IgD-negative memory B cell (primary cell): Measurements from ENCODE around the gene MAP3K5. TPM values are rescaled to one million over a fixed set of nuclear protein-coding genes. Genes with fewer than 3 reads are reported as not detected.

ENCODE experiments used
- H3K27ac Mint-ChIP-seq, 3 donors: one replicate each; pipeline ENCODE4 v1.8.0; 2020 to 2022; ENCODE audit warnings: mild to moderate bottlenecking in 3 of 3, mixed read lengths in 3 of 3, moderate library complexity in 1 of 3
- H3K27me3 Mint-ChIP-seq: one replicate; pipeline ENCODE4 v1.8.0; 2021; ENCODE audit warnings: mixed read lengths
- H3K36me3 Mint-ChIP-seq: one replicate; pipeline ENCODE4 v1.8.0; 2020; ENCODE audit warnings: mild to moderate bottlenecking, mixed read lengths
- H3K4me1 Mint-ChIP-seq, 3 donors: one replicate each; pipeline ENCODE4 v1.8.0; 2020 to 2022; ENCODE audit warnings: mixed read lengths in 3 of 3, mild to moderate bottlenecking in 1 of 3
- H3K4me3 Mint-ChIP-seq, 4 donors: one replicate each; pipeline ENCODE4 v1.8.0; 2020 to 2022; ENCODE audit warnings: mild to moderate bottlenecking in 4 of 4, mixed read lengths in 4 of 4, moderate library complexity in 3 of 4
- H3K9me3 Mint-ChIP-seq, 3 donors: one replicate each; pipeline ENCODE4 v1.8.0; 2020 to 2021; ENCODE audit warnings: mixed read lengths in 3 of 3, mild to moderate bottlenecking in 1 of 3
- polyA plus RNA-seq: library from polyadenylated mRNA; unstranded; fragments of 300-500 nt; fragmentation: Illumina TruSeq; gene quantifications from one replicate; pipeline ENCODE4 v1.2.3, GENCODE V29; 2021

The MAP3K5 gene
- polyA plus RNA-seq, 1 donor from 2014 or later = 6.0 TPM

DNA sequence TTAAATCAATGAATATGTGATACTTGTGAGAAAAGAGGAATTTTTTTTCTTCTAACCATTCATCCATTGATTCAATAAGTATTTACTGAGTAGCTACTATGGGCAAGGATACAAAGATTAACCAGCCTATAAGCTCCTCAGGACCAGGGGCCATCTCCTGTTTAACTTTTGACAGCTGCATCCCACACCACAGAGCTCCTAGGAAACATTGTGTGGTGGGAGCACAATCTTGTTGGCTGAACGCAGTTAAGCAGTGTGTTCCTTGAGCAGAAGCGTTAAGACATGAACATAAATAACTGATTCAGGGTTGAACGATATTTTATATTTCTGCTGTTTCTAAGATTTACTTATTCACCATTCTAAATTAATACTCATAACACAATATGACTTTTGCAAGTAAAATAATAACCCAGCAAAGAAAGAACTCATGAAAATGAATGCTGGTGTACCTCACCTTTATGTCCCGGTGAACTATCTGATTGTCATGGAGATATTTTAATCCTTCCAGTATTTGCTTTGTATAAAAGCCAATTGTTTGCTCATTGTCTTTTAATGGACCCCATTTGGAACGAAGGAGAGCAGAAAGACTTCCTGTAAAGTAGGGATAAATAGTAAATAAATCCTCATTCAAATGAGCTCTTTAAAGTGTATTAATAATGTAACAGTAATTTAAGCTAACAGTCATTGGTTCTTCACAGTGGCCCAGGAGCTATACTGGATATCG is 179.4 kb downstream of the MAP3K5 start:
- Mint-ChIP-seq H3K9me3 (no peaks in the 10 kb centered on the region), H3K36me3 (peaks cover 26% of the 10 kb centered on the region), H3K27ac (no peak overlapping the region)

DNA sequence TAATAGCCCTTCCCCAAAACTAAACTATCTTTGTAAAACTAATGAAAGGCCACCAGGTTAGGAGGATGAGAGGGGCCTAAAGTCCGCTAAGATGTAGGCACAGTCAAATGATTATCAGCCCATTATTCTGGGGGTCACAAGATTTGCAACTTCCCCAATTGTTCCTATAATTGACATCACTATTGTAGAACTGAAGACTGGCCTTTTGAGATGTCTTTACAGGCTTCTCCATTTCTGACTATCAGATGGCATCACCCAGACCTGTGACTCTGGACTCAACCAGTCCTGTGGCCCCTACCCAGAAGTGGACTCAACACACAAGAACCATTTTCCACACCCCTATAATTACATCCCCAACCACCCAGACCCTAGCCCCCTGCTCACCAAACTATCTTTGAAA is 180.5 kb downstream of the MAP3K5 start:
- H3K27ac Mint-ChIP-seq = no peak overlapping the region
- H3K27me3 Mint-ChIP-seq = no peaks in the 10 kb centered on the region
- peaks cover 24% of the 10 kb centered on the region for H3K36me3 Mint-ChIP-seq
- H3K4me3 Mint-ChIP-seq = no peak overlapping the region
- H3K4me1 Mint-ChIP-seq = peaks cover 0 to 3% (median 3%) of the 10 kb centered on the region in 3 donors
- no peaks in the 10 kb centered on the region for H3K9me3 Mint-ChIP-seq

More for the DNA sequence above, 179.4 kb downstream of the MAP3K5 start:
- Mint-ChIP-seq H3K27me3 (no peaks in the 10 kb centered on the region), H3K4me1 (peaks cover 0 to 3% (median 3%) of the 10 kb centered on the region in 3 donors), H3K4me3 (no peak overlapping the region)

DNA sequence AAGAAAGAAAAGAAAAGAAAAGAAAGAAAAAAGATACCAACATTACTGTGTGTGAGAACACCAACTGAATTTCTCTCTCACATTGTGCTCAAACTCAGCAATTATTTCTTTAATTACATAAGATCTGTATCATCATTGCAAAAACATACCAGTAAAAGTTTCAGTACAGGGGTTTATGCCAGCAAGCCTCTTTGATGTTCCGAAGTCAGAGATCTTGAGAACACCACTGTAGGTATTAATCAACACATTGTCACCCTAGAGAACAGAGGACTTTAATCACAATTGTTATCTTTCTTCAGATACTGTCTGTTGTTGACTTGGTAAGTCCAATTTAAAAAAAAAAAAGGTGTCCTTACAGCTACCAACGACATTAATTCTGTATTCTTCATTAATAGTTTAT is 181.1 kb downstream of the MAP3K5 start:
- Mint-ChIP-seq H3K4me3 (no peak overlapping the region), H3K4me1 (peaks cover 0 to 3% (median 3%) of the 10 kb centered on the region in 3 donors), H3K27me3 (no peaks in the 10 kb centered on the region), H3K27ac (no peak overlapping the region), H3K9me3 (no peaks in the 10 kb centered on the region), H3K36me3 (peaks cover 24% of the 10 kb centered on the region)

DNA sequence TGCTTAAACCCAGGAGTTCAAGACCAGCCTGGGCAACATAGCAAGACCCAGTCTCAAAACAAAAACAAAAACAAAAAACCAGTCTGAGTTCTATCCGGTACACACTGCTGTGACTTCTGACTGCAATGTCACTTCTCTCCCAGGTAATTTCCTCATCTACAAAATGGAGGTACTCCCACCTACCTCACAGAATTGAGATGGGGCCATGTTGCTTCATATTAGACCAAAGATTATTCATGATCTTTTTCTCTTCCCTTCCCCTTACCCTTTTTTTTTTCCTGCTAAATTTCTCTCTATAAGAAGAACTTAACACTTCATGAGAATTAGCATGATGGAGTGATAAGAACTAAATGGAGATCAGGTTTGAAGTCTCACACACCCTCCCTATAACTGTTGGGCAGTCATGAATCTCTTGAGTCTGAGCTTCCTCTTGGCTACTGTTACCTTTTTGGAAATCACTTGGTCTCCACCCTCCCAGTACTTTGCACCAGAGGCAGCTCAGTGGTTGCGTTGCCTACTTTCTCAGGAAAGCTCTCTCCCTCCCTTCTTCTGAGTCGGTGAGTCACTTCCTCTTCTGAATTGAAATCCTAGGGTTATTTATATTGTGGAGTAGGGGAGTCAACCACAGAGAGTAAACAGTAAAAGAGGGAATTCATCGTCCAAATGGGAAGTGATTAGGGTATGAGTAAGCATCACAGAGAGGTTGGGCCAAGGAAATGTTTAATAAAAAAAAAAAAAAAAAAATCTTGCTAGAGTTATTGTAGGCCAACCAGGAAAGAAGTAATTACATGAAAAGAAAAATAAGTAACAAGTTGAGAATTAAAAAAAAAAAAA is 182.2 kb downstream of the MAP3K5 start:
- no peak overlapping the region for H3K27ac Mint-ChIP-seq
- no peaks in the 10 kb centered on the region for H3K9me3 Mint-ChIP-seq
- peaks cover 24% of the 10 kb centered on the region for H3K36me3 Mint-ChIP-seq
- H3K4me3 Mint-ChIP-seq = peak overlapping the region in 1 of 4 donors; percentile 4
- no peaks in the 10 kb centered on the region for H3K27me3 Mint-ChIP-seq
- peaks cover 0 to 3% (median 3%) of the 10 kb centered on the region in 3 donors for H3K4me1 Mint-ChIP-seq

DNA sequence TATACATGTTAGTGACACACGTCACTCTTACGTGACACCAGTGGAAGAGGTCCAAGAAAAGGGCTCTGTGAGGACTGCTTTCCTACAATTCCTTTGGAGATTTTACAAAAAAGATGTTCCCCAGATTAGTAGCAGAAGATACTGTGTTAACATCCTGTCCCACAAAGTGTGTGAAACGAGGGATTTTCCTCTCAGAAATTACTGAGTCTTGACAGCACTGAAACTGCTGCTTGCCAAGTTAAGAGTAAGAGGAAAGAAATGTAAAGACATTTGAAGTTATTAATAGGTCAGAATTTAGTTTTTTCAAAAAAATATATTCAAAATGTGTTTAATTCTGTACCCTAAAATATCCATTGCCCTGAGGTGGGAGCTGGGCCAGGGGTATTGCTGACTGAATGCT is 183.3 kb downstream of the MAP3K5 start:
- Mint-ChIP-seq H3K9me3 (no peaks in the 10 kb centered on the region), H3K4me3 (no peak overlapping the region), H3K27me3 (no peaks in the 10 kb centered on the region), H3K4me1 (peaks cover 0 to 3% (median 3%) of the 10 kb centered on the region in 3 donors), H3K36me3 (peaks cover 26% of the 10 kb centered on the region), H3K27ac (no peak overlapping the region)

DNA sequence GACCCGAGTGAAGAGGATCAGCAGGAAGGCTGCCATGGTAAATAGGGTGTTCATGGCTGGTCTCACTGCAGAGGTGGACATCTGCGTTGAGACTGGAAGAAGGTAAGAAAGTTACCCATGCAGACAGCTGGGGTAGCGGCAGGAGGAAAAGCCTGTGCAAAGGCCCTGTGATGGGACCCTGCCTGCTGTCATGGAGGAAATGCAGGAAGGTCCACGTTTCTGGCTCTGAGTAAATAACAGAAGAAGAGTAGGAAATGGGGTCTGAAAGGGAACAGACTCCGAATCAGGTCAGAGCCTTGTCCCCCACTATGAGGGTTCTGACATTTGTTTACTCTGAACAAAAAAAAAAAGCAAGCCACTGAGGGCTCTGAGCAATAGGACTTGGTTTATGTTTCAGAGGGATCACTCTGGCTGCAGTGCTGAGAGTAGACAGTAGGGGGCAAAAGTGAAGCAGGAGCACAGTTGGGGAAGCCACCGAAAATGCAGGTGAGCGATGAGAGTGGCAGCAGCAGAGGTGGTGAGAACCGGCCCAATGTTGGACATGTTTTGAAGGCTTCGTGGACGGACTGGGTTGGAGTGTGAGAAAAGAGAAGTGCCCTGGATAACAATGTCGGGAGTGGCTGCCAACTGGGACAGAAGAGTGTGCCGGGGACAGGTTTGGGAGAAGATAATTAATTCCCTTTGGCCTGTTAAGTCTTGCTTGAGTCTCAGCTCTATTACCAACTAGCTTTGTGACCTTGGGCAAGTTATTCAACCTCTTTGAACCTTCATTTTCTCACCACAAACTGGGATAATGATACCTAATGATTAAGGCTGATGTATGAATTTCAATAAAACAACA is 184.1 kb downstream of the MAP3K5 start:
- Mint-ChIP-seq H3K36me3 (peaks cover 22% of the 10 kb centered on the region), H3K27ac (peak overlapping the region in 1 of 3 donors; percentile 39), H3K9me3 (no peaks in the 10 kb centered on the region), H3K4me3 (no peak overlapping the region), H3K27me3 (no peaks in the 10 kb centered on the region), H3K4me1 (peaks cover 0 to 3% (median 3%) of the 10 kb centered on the region in 3 donors)

DNA sequence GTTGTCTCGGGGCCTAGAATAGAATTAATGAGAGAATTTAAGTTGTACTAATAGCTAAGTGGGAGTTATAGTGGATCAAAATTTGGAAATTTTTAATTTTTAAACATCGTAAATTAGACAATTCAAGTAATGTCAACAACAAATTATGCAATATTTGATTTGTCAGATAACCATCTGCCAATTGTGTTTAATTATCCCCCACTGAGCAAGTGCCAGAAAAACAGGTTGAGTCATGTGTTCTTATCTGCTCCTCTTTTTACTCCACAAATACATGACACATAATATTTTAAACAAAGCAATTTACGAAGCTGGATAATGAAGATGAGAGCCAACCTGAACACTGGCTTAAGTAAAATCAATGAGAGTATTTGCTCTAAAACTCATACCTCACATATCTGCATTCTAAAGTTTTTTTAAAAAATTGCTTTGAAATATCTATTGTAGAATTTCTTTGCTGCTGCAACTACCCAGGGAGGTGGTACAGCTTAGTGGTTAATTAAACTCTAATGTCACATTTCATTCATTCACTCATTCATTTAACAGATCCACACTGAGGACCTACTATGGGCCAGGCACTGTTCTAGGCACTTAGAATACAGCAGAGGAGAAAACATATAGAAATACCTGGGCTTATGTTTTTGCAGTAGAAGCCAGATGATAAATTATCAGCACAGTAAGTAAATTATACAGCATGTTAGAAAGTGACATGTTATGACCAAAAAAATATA is 184.9 kb downstream of the MAP3K5 start:
- H3K27ac Mint-ChIP-seq = no peak overlapping the region
- peaks cover 0 to 3% (median 3%) of the 10 kb centered on the region in 3 donors for H3K4me1 Mint-ChIP-seq
- no peaks in the 10 kb centered on the region for H3K9me3 Mint-ChIP-seq
- H3K27me3 Mint-ChIP-seq = no peaks in the 10 kb centered on the region
- H3K36me3 Mint-ChIP-seq = peaks cover 18% of the 10 kb centered on the region
- no peak overlapping the region for H3K4me3 Mint-ChIP-seq

DNA sequence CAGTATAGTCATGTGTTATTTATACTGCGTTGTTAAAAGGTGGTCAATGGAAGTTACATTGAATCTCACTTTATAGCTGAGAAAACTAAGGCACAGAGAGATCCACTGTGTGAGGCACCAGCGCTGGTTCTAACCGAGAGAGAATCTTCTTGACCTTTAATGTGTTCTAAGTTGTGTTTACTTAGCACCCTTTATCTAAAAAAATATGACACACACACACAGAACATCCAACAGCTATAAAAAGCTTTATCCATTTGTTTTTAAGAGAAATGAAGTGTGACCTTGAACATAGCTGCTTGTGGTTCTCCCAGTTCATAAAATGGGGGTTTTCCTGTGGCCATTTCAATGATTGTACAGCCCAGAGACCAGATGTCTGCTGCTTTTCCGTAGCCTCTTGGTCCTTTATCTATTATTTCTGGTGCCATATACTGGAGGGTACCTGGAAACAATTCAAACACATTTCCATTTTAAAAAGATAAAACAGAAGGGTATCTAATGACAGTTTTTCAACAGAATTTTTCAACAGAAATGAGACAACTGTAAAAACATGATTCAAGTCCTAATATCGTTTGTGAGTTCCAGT is 187.3 kb downstream of the MAP3K5 start:
- H3K9me3 Mint-ChIP-seq = no peaks in the 10 kb centered on the region
- H3K36me3 Mint-ChIP-seq = peaks cover 9% of the 10 kb centered on the region
- no peaks in the 10 kb centered on the region for H3K27me3 Mint-ChIP-seq
- no peak overlapping the region for H3K27ac Mint-ChIP-seq
- no peak overlapping the region for H3K4me3 Mint-ChIP-seq
- peaks cover 0 to 3% (median 3%) of the 10 kb centered on the region in 3 donors for H3K4me1 Mint-ChIP-seq

DNA sequence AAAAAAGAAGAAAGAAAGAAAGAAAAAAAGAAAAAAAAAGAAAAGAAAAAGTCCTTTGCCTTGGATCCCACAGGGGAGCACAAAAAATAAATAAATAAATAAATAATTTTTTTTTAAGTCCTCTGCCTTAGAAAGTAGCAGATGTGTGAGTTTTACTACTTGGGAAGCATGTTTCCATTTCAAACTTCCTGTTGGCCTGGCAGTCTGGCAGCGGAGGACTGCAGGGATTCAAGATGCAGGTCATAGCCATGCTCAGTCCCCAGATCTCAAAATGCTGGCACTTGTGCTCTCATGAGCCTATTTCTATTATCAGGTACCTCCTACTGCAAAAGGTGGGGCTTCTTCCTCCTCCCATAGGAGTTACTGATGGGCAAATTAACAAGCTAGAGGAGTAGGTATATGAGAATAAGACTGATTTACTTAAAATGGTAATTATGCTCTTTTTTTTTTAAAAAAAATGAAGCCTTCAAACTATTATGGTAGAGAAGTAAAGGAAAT is 187.9 kb downstream of the MAP3K5 start:
- peaks cover 8% of the 10 kb centered on the region for H3K36me3 Mint-ChIP-seq
- H3K4me3 Mint-ChIP-seq = no peak overlapping the region
- no peaks in the 10 kb centered on the region for H3K27me3 Mint-ChIP-seq
- H3K4me1 Mint-ChIP-seq = peaks cover 0 to 3% (median 3%) of the 10 kb centered on the region in 3 donors
- H3K9me3 Mint-ChIP-seq = no peaks in the 10 kb centered on the region
- H3K27ac Mint-ChIP-seq = no peak overlapping the region

DNA sequence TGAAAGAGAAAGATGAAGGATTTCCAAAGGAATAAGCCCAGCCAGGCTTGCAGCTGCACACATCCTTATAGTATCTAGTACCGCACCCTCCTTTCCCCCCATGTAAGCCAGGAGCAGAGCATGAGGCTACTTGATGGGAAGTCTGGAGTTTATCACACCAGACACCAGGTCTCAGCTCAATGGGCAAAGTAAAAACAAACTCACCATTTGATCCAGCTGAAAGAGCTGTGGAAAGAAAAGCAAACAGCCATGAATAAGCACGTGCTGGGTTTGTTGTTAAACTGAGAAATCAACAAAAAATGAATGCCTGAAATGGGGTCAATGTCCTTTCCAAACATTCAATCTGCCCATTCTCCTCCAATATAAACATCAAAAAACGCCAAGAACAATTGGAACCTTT is 191.5 kb downstream of the MAP3K5 start:
- Mint-ChIP-seq H3K4me1 (peaks cover 0 to 4% (median 0%) of the 10 kb centered on the region in 3 donors), H3K9me3 (no peaks in the 10 kb centered on the region), H3K27ac (no peak overlapping the region), H3K4me3 (no peak overlapping the region), H3K36me3 (peaks cover 15% of the 10 kb centered on the region), H3K27me3 (no peaks in the 10 kb centered on the region)

DNA sequence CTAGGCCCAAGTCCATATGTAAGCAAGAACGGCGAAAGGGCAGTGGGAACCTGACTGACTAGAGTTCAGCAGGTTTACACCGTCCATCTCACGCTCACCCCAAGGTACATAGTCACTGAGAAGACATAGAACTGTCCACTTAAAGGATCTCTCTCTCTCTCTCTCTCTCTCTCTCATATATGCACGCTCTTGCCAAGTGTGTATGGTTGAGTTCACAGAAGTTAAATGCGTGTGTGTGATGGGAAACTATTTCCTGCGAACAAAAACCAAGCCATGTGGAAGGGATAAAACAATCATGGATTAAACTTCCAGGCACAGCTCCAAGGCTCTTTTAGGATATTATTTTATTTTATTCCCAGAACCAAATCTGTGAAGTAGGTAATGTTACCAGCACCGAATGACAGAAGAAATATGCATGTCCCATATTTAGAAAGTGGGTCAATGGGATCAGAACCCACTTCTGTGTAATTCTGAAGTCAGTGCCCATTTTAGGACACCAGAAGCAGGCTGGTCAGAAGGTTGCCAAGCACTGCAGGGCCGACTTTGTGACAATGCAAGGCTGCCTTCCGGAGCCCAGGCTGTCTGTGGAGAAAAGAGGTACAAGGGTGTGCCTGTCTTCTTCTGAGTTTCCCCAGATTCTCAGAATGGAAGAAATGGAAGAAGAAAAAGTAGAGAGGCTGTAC is 192.8 kb downstream of the MAP3K5 start:
- Mint-ChIP-seq H3K27me3 (no peaks in the 10 kb centered on the region), H3K27ac (no peak overlapping the region), H3K9me3 (peaks cover 0 to 2% (median 0%) of the 10 kb centered on the region in 3 donors), H3K4me1 (peaks cover 2 to 8% (median 7%) of the 10 kb centered on the region in 3 donors), H3K36me3 (peaks cover 13% of the 10 kb centered on the region), H3K4me3 (no peak overlapping the region)

DNA sequence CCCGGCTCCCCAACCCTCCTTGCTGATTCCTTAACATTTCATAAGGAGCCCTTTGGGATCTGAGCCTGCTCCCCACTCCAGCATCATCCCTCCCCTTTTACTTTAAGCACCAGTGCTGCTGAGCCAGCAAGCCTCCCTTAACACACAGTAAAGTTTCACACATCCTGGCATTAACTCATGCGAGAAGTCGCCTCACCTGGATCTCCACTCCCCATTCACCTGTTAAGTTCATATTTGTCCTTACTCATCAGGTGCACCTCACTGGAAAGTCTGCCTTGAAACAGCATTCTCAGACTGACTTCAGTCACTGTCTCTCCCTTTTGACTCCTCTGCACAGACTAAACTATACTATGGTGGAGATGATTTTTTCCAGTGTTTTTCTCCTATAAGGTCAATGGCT is 194.2 kb downstream of the MAP3K5 start:
- Mint-ChIP-seq H3K4me3 (no peak overlapping the region), H3K4me1 (peaks cover 11 to 17% (median 16%) of the 10 kb centered on the region in 3 donors), H3K27me3 (no peaks in the 10 kb centered on the region), H3K36me3 (peaks cover 17% of the 10 kb centered on the region), H3K9me3 (peaks cover 0 to 2% (median 0%) of the 10 kb centered on the region in 3 donors), H3K27ac (no peak overlapping the region)

DNA sequence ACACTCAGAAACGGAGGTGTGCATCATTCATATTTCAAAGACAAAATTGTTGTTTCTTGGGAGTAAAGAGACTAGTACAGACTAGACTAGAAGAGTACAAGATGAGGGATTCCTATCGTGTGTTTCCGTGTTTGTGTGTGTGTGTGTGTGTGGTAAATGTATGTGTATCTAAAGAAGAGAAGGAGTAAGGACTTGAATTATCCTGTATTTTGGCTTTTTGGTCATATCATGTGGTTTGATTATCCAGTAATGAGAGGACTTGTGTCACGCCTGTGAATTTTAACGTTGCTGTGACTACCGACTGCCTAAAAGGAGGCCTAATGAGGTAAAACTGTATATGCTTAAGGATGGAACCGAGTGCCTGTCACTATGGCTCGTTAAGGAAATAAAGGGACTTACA is 197.6 kb downstream of the MAP3K5 start:
- peaks cover 23% of the 10 kb centered on the region for H3K36me3 Mint-ChIP-seq
- H3K27ac Mint-ChIP-seq = no peak overlapping the region
- no peak overlapping the region for H3K4me3 Mint-ChIP-seq
- H3K4me1 Mint-ChIP-seq = peaks cover 11 to 17% (median 16%) of the 10 kb centered on the region in 3 donors
- H3K27me3 Mint-ChIP-seq = no peaks in the 10 kb centered on the region
- peaks cover 0 to 2% (median 0%) of the 10 kb centered on the region in 3 donors for H3K9me3 Mint-ChIP-seq
